ENCODE data around the gene PDE3B. TPM values are rescaled to one million over a fixed set of nuclear protein-coding genes. Genes with fewer than 3 reads are reported as not detected.

PDE3B gene
- total RNA-seq, 1 experiment from 2014 or later: 4.8 TPM

DNA sequence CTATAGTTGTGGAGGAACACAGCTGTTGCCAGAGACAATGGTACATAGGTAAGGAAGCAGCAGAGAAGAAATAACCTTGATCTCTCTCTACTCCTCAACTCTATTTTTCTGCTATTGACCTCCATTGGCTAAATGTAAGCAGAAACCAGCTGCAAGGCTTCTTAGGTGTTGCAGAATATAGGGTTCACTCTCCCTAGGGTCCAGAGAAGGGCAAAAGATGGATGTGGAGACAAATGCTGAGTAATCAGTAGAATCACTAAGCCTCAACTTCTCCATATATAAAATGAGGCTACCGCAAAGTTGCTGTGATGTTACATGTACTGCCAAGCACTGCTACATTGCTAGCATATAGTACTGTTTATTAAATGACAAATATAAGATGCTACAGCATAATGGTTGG, 120.6 kb downstream of the PDE3B start:
- Histone ChIP-seq H3K27me3 (replicated peaks; ENCODE audit: insufficient read depth, low read depth, low read length, poor library complexity) (no peaks in the 10 kb centered on the region), H3K27ac (ENCODE audit: low read depth, low read length, poor library complexity, severe bottlenecking) (no peak overlapping the region), H3K4me3 (ENCODE audit: low read depth, low read length, poor library complexity, severe bottlenecking) (no peak overlapping the region), H3K9me3 (ENCODE audit: low read depth, low read length, poor library complexity, severe bottlenecking) (no peaks in the 10 kb centered on the region), H3K36me3 (ENCODE audit: insufficient read depth, low read length, poor library complexity, severe bottlenecking) (no peaks in the 10 kb centered on the region), H3K4me1 (ENCODE audit: insufficient read depth, low read length, poor library complexity, severe bottlenecking) (no peaks in the 10 kb centered on the region)
- DNase-seq (ENCODE audit: low spot score): no peak
- ChIA-PET POLR2A (ENCODE audit: low non-redundant PET) (no interaction called here), CTCF (no interaction called here)
- no TSS peak for BruUV-seq (replicated peaks)
- no peak for TF ChIP-seq EZH2 (IDR thresholded peaks at IDR 0.05; ENCODE audit: borderline replicate concordance, low read depth, low read length, poor library complexity, severe bottlenecking)
- no peak for TF ChIP-seq CTCF (conservative IDR thresholded peaks at IDR 0.05; ENCODE audit: low read depth, low read length)
- intact Hi-C loops (cut with micrococcal nuclease; ENCODE audit: unreplicated experiment): loop anchor here (10.0 kb wide), 1 partner anchor 219 kb away; no protein-coding TSS in a partner anchor

DNA sequence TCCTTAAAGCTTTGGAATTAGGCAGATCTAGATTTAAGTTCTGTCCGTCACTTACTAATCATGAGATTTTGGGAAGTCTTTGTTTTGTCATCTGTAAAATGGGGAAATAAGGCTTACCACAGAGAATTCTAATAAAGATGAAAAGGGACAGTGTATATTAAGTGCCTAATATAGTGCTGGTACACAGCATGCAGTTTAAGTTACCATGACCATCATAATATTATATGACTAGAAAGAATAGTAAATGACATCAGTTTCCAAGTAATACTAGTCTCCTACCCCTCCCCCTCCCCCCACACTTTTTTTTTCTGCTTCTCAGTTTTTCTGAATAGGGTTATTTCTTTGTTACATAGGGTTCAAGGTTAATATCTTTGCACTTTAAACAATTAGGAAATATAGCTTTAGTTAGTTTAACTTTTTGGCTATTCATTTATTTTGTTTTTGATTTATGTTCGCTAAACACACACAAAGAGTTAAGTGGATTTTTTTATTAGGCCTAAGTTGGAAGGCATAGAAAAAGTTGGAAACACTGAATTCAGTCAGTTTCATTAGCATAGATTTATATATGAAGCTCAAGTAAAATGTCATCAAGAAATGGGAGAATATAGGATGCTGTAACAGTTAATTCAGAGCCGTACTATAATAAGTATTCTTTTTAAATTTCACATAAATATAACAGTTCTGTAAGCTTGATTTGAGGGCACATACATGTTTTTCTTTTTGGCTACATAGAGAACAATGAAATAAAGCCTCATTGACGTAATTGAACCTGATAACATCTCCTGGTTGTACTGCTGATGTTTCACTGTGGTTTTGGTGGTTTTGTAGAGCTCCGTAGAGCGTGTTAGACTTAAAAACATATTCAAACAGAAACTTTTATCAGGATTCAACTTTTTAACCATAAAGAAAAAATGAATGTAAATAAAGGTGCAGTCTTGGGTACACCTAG, 121.2 kb downstream of the PDE3B start:
- BruUV-seq (replicated peaks): no TSS peak
- intact Hi-C loops (cut with micrococcal nuclease; ENCODE audit: unreplicated experiment): loop anchor here (10.0 kb wide), 1 partner anchor 220 kb away; no protein-coding TSS in a partner anchor
- no peak for DNase-seq (ENCODE audit: low spot score)
- Histone ChIP-seq H3K9me3 (ENCODE audit: low read depth, low read length, poor library complexity, severe bottlenecking) (no peaks in the 10 kb centered on the region), H3K27me3 (replicated peaks; ENCODE audit: insufficient read depth, low read depth, low read length, poor library complexity) (no peaks in the 10 kb centered on the region), H3K4me3 (ENCODE audit: low read depth, low read length, poor library complexity, severe bottlenecking) (no peak overlapping the region), H3K27ac (ENCODE audit: low read depth, low read length, poor library complexity, severe bottlenecking) (no peak overlapping the region), H3K4me1 (ENCODE audit: insufficient read depth, low read length, poor library complexity, severe bottlenecking) (no peaks in the 10 kb centered on the region), H3K36me3 (ENCODE audit: insufficient read depth, low read length, poor library complexity, severe bottlenecking) (no peaks in the 10 kb centered on the region)
- POLR2A ChIA-PET (ENCODE audit: low non-redundant PET): no interaction called here
- TF ChIP-seq EZH2 (IDR thresholded peaks at IDR 0.05; ENCODE audit: borderline replicate concordance, low read depth, low read length, poor library complexity, severe bottlenecking) (no peak), CTCF (conservative IDR thresholded peaks at IDR 0.05; ENCODE audit: low read depth, low read length) (no peak)
- CTCF ChIA-PET: no interaction called here

DNA sequence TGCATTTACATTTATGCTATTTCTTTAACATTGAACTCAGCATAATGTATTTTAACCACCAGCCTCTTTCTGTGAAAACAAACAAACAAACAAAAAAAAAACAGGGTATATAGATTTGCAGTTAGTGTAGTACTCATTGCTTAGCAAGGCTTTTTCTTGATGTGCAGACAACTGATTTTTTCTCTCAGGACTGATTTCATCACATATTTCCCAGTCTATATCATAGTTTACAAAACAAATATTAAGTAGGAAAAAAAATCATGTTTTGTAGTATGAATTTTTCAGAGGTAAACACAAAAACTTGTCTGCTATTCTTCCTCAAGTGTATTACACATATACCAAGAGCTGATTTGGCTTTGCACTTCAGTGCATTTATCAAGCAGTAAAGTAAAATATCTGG, 123.0 kb downstream of the PDE3B start:
- Histone ChIP-seq H3K9me3 (ENCODE audit: low read depth, low read length, poor library complexity, severe bottlenecking) (no peaks in the 10 kb centered on the region), H3K4me1 (ENCODE audit: insufficient read depth, low read length, poor library complexity, severe bottlenecking) (no peaks in the 10 kb centered on the region), H3K27me3 (replicated peaks; ENCODE audit: insufficient read depth, low read depth, low read length, poor library complexity) (no peaks in the 10 kb centered on the region), H3K27ac (ENCODE audit: low read depth, low read length, poor library complexity, severe bottlenecking) (no peak overlapping the region), H3K4me3 (ENCODE audit: low read depth, low read length, poor library complexity, severe bottlenecking) (no peak overlapping the region), H3K36me3 (ENCODE audit: insufficient read depth, low read length, poor library complexity, severe bottlenecking) (no peaks in the 10 kb centered on the region)
- BruUV-seq (replicated peaks): no TSS peak
- TF ChIP-seq CTCF (conservative IDR thresholded peaks at IDR 0.05; ENCODE audit: low read depth, low read length): no peak
- TF ChIP-seq EZH2 (IDR thresholded peaks at IDR 0.05; ENCODE audit: borderline replicate concordance, low read depth, low read length, poor library complexity, severe bottlenecking): no peak
- ChIA-PET POLR2A (ENCODE audit: low non-redundant PET) (no interaction called here), CTCF (no interaction called here)
- intact Hi-C loops (cut with micrococcal nuclease; ENCODE audit: unreplicated experiment): loop anchor here (10.0 kb wide), 1 partner anchor 222 kb away; no protein-coding TSS in a partner anchor
- no peak for DNase-seq (ENCODE audit: low spot score)
